Measurements from ENCODE around the gene CPN2.

GRCh38 chr3:194357681-194358080 lies 6.6 kb upstream of the CPN2 start:
- TF ChIP-seq POLR2AphosphoS5 (IDR thresholded peaks at IDR 0.05), result no peak
- TF ChIP-seq, protein P1, sequence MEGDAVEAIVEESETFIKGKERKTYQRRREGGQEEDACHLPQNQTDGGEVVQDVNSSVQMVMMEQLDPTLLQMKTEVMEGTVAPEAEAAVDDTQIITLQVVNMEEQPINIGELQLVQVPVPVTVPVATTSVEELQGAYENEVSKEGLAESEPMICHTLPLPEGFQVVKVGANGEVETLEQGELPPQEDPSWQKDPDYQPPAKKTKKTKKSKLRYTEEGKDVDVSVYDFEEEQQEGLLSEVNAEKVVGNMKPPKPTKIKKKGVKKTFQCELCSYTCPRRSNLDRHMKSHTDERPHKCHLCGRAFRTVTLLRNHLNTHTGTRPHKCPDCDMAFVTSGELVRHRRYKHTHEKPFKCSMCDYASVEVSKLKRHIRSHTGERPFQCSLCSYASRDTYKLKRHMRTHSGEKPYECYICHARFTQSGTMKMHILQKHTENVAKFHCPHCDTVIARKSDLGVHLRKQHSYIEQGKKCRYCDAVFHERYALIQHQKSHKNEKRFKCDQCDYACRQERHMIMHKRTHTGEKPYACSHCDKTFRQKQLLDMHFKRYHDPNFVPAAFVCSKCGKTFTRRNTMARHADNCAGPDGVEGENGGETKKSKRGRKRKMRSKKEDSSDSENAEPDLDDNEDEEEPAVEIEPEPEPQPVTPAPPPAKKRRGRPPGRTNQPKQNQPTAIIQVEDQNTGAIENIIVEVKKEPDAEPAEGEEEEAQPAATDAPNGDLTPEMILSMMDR (IDR thresholded peaks at IDR 0.05), result no peak
- TF ChIP-seq POLR2A (IDR thresholded peaks at IDR 0.05), result no peak

Data from transverse colon (tissue), 4 donors.